Activated T-helper 1 cell treated with anti-CD3 and anti-CD28 coated beads, Interleukin-2, amount 50 U/mL, for 16 hours (primary cell): Measurements from ENCODE around the gene HIVEP3.

Experiments
- DNase-seq, 2 donors: peaks; one replicate each; pipeline ENCODE4 v3.0.0-alpha.2; 2020; ENCODE audit warnings: low read depth in 1 of 2, low spot score in 1 of 2

HIVEP3 gene

GRCh38 chr1:41735139-41735538 lies 183.6 kb downstream of the HIVEP3 start:
- no peak for DNase-seq

GRCh38 chr1:41734201-41734970 lies 184.3 kb downstream of the HIVEP3 start:
- DNase-seq = no peak

GRCh38 chr1:41733725-41734124 lies 185.0 kb downstream of the HIVEP3 start:
- no peak for DNase-seq

GRCh38 chr1:41733021-41733420 lies 185.7 kb downstream of the HIVEP3 start:
- no peak for DNase-seq

GRCh38 chr1:41731516-41732030 lies 187.1 kb downstream of the HIVEP3 start:
- no peak for DNase-seq

- no peak for DNase-seq
Measured at GRCh38 chr1:41730806-41731205, 187.9 kb downstream of the HIVEP3 start.

GRCh38 chr1:41728403-41729202 lies 190.1 kb downstream of the HIVEP3 start:
- DNase-seq = peak in 1 of 2 donors; percentile 8

GRCh38 chr1:41727749-41728115 lies 191.0 kb downstream of the HIVEP3 start:
- DNase-seq = no peak

GRCh38 chr1:41726899-41727748 lies 191.6 kb downstream of the HIVEP3 start:
- DNase-seq = no peak

- no peak for DNase-seq
Measured at GRCh38 chr1:41726292-41726691, 192.4 kb downstream of the HIVEP3 start.

- DNase-seq = no peak
Measured at GRCh38 chr1:41724926-41725325, 193.8 kb downstream of the HIVEP3 start.

- DNase-seq = no peak
Measured at GRCh38 chr1:41724248-41724647, 194.5 kb downstream of the HIVEP3 start.

- DNase-seq = no peak
Measured at GRCh38 chr1:41723786-41724185, 194.9 kb downstream of the HIVEP3 start.

- no peak for DNase-seq
Measured at GRCh38 chr1:41722184-41722583, 196.5 kb downstream of the HIVEP3 start.

- DNase-seq = no peak
Measured at GRCh38 chr1:41720861-41721410, 197.8 kb downstream of the HIVEP3 start.

GRCh38 chr1:41719590-41719989 lies 199.1 kb downstream of the HIVEP3 start:
- no peak for DNase-seq

- no peak for DNase-seq
Measured at GRCh38 chr1:41719128-41719527, 199.6 kb downstream of the HIVEP3 start.

- DNase-seq = no peak
Measured at GRCh38 chr1:41718497-41718896, 200.2 kb downstream of the HIVEP3 start.

GRCh38 chr1:41716188-41717130 lies 202.3 kb downstream of the HIVEP3 start:
- DNase-seq = no peak
